Activated CD8-positive, alpha-beta T cell treated with anti-CD3 and anti-CD28 coated beads for 36 hours (primary cell): Measurements from ENCODE around the gene OR6B1. TPM values are rescaled to one million over a fixed set of nuclear protein-coding genes. Genes with fewer than 3 reads are reported as not detected.

Source experiments
- ATAC-seq: fragments of 200-7000 bp; cut with Tn5 transposase; one replicate; pipeline ENCODE4 v1.10.0; 2021; ENCODE audit warnings: mild to moderate bottlenecking, moderate library complexity
- CTCF ChIA-PET: fragments of 350-600 bp; sonication (Branson Sonifier 250); formaldehyde crosslinking; loops from one replicate; lab custom pipeline; 2021; ENCODE audit warnings: antibody characterized with exemption; lab: Charles Lee
- POLR2A ChIA-PET: fragments of 350-600 bp; sonication (Branson Sonifier 250); formaldehyde crosslinking; loops from one replicate; lab custom pipeline; 2021; ENCODE audit warnings: antibody characterized with exemption; lab: Charles Lee
- DNase-seq: peaks from one replicate; pipeline ENCODE4 v3.0.0-alpha.2; 2020
- H3K27ac Mint-ChIP-seq: one replicate; pipeline ENCODE4 v1.8.0; 2021; ENCODE audit warnings: mild to moderate bottlenecking, mixed read lengths
- H3K27me3 Mint-ChIP-seq: one replicate; pipeline ENCODE4 v1.8.0; 2021; ENCODE audit warnings: mixed read lengths
- H3K36me3 Mint-ChIP-seq: one replicate; pipeline ENCODE4 v1.8.0; 2021; ENCODE audit warnings: low read depth, mixed read lengths
- H3K4me1 Mint-ChIP-seq: one replicate; pipeline ENCODE4 v1.8.0; 2021; ENCODE audit warnings: low read depth, mixed read lengths
- H3K4me3 Mint-ChIP-seq: one replicate; pipeline ENCODE4 v1.8.0; 2021; ENCODE audit warnings: mild to moderate bottlenecking, moderate library complexity, mixed read lengths
- H3K9me3 Mint-ChIP-seq: one replicate; pipeline ENCODE4 v1.8.0; 2021; ENCODE audit warnings: mixed read lengths
- intact Hi-C: fragments of 100-400 bp; cut with micrococcal nuclease; formaldehyde crosslinking; loops from one replicate; pipeline ENCODE4 v1.10.0; 2022
- total RNA-seq, 2 experiments: library from RNA; stranded (reverse); gene quantifications; one replicate each; pipeline ENCODE4 v1.2.3, GENCODE V29; 2021
- TF ChIP-seq, protein P1 (sequence below): fragments of 200-600 bp; IDR thresholded peaks from one replicate; pipeline ENCODE4 v1.8.0; 2022; ENCODE audit warnings: antibody characterized with exemption, mild to moderate bottlenecking

The OR6B1 gene
- not detected for total RNA-seq

DNA sequence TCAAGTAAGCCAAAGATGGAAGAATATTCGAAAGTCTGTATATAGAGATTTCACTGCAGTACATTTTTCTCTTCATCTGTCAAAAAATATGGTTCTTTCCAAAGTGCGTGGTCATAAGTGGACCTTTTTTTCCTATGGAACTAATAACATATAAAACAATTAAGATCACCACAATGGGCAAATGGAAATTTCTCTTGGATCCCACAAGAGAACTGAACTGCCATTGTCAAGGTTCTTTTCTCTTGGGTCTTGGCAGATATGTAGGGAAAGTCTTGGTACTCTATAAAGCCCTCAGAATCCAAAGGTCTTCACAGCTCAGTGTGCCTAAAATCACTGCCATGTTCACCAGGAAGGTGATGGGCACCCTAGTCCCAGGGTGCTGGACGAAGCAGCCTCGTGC lies at the start of gene OR6B1:
Gene OR6B1, plus strand, starts transcription at position 301 of the 400 bp plus-strand sequence. CDS start 3,677 bp downstream, outside the sequence.
- Mint-ChIP-seq H3K36me3 (no peaks in the 10 kb centered on the region), H3K27ac (no peak within 1 kb of the TSS), H3K4me1 (no peaks in the 10 kb centered on the region), H3K9me3 (no peaks in the 10 kb centered on the region), H3K27me3 (peaks cover under 1% of the 10 kb centered on the region), H3K4me3 (no peak within 1 kb of the TSS)
- no peak for DNase-seq
- POLR2A ChIA-PET = no interaction called here
- intact Hi-C loops = no loop called here
- no peak for ATAC-seq
- TF ChIP-seq, protein P1, sequence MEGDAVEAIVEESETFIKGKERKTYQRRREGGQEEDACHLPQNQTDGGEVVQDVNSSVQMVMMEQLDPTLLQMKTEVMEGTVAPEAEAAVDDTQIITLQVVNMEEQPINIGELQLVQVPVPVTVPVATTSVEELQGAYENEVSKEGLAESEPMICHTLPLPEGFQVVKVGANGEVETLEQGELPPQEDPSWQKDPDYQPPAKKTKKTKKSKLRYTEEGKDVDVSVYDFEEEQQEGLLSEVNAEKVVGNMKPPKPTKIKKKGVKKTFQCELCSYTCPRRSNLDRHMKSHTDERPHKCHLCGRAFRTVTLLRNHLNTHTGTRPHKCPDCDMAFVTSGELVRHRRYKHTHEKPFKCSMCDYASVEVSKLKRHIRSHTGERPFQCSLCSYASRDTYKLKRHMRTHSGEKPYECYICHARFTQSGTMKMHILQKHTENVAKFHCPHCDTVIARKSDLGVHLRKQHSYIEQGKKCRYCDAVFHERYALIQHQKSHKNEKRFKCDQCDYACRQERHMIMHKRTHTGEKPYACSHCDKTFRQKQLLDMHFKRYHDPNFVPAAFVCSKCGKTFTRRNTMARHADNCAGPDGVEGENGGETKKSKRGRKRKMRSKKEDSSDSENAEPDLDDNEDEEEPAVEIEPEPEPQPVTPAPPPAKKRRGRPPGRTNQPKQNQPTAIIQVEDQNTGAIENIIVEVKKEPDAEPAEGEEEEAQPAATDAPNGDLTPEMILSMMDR = no peak
- CTCF ChIA-PET = no interaction called here

DNA sequence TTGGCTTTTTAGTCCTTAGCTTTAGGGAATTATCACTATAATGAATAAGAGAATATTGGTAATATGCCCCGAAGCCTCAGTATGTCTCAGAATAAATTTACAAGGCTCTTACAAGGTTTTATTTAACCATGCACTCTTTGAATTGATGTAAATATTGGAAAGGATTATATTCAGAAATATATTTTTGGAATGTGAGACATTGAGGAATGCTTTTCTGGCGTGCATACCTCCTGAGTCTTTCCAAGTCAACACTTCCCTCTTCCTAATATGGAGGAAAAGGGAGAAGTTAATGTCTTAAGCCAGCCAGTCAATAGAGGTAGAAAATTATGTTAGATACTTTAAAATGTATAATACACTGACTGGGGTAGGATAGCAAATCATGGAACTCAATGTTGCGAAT lies 46.7 kb upstream of the OR6B1 start:
- DNase-seq (no peak), ATAC-seq (no peak)
- no peaks in the 10 kb centered on the region for H3K36me3 Mint-ChIP-seq
- H3K27ac Mint-ChIP-seq = no peak overlapping the region
- H3K4me1 Mint-ChIP-seq = no peaks in the 10 kb centered on the region
- TF ChIP-seq, protein P1 = no peak
- POLR2A ChIA-PET = no interaction called here
- CTCF ChIA-PET = no interaction called here
- intact Hi-C loops = no loop called here
- H3K9me3 Mint-ChIP-seq = no peaks in the 10 kb centered on the region
- H3K27me3 Mint-ChIP-seq = peaks cover 22% of the 10 kb centered on the region
- no peak overlapping the region for H3K4me3 Mint-ChIP-seq

DNA sequence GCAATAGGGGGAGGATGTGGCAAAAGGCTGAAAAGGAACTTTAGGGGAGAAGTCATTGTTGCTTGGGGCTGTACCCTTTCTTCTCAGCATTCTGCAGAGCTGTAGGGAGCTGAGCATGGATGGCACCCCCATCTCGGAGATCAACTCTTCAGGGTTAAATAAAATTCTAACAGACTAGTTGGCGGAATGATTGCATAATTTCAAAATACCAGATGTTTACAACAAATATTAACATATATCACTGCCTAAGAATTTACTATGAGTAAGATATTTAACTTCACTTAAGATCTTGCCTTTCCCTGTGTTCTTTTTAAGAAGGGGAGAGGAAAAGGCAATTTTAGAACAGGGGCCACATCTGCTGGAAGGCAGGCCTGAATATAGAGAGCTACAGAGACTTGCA lies 46.0 kb upstream of the OR6B1 start:
- no peaks in the 10 kb centered on the region for H3K36me3 Mint-ChIP-seq
- POLR2A ChIA-PET = no interaction called here
- intact Hi-C loops = no loop called here
- H3K27me3 Mint-ChIP-seq = peaks cover 19% of the 10 kb centered on the region
- CTCF ChIA-PET = no interaction called here
- no peaks in the 10 kb centered on the region for H3K9me3 Mint-ChIP-seq
- no peak overlapping the region for H3K4me3 Mint-ChIP-seq
- ATAC-seq (no peak), DNase-seq (no peak)
- no peak overlapping the region for H3K27ac Mint-ChIP-seq
- H3K4me1 Mint-ChIP-seq = no peaks in the 10 kb centered on the region
- TF ChIP-seq, protein P1 = no peak

DNA sequence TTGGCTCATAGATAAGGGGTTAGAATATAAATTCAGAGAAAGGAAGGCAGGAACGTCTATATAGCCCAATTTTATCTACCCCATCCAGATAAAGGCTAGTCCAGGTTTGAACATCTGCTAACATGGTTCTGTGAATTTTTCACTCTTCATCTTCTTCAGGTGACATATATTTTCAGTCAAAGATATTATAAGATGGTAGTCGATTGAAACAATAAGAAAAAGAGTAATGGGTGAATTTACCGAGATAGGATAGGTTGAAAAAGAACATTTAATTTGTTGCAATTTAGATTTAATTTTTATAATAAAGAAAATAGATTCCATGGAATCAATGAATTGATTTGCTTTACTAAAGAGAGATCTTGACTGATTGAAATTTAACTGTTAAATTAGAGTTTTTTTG lies 45.6 kb upstream of the OR6B1 start, which contains the start of gene OR2F1:
Gene OR2F1, plus strand, starts transcription at position 301 of the 400 bp plus-strand sequence. CDS start 5,127 bp downstream, outside the sequence.
- ChIA-PET CTCF (no interaction called here), POLR2A (no interaction called here)
- H3K4me1 Mint-ChIP-seq = no peaks in the 10 kb centered on the region
- intact Hi-C loops = no loop called here
- no peak within 1 kb of the TSS for H3K4me3 Mint-ChIP-seq
- peaks cover 19% of the 10 kb centered on the region for H3K27me3 Mint-ChIP-seq
- no peak within 1 kb of the TSS for H3K27ac Mint-ChIP-seq
- TF ChIP-seq, protein P1 = no peak
- no peaks in the 10 kb centered on the region for H3K36me3 Mint-ChIP-seq
- ATAC-seq (no peak), DNase-seq (no peak)
- H3K9me3 Mint-ChIP-seq = no peaks in the 10 kb centered on the region

DNA sequence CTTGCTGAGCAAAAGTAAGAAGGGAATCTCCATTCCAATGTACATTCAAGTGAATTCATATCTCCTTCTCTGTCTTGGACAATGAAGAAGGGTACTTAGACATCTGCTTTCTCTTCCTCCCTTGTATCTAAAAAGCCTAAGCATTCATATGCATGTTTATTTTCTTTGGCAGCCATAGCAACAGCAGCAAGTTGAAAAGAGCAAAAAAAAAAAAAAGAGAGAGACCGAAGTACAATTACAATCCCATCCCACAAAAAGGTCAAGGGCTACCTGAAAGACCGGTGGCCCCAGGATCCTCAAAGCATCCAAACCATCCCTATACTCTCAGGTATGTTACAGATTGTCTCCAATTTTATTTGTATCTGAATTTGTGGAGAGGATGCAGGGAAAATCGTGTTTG lies 41.3 kb upstream of the OR6B1 start:
- no peak for ATAC-seq
- TF ChIP-seq, protein P1 = no peak
- H3K9me3 Mint-ChIP-seq = no peaks in the 10 kb centered on the region
- ChIA-PET CTCF (no interaction called here), POLR2A (no interaction called here)
- H3K36me3 Mint-ChIP-seq = no peaks in the 10 kb centered on the region
- H3K4me3 Mint-ChIP-seq = no peak overlapping the region
- intact Hi-C loops = no loop called here
- H3K27ac Mint-ChIP-seq = no peak overlapping the region
- H3K27me3 Mint-ChIP-seq = peaks cover 14% of the 10 kb centered on the region
- H3K4me1 Mint-ChIP-seq = no peaks in the 10 kb centered on the region
- DNase-seq = no peak
